ENCODE measurements around the gene IRGC.

IRGC gene

DNA sequence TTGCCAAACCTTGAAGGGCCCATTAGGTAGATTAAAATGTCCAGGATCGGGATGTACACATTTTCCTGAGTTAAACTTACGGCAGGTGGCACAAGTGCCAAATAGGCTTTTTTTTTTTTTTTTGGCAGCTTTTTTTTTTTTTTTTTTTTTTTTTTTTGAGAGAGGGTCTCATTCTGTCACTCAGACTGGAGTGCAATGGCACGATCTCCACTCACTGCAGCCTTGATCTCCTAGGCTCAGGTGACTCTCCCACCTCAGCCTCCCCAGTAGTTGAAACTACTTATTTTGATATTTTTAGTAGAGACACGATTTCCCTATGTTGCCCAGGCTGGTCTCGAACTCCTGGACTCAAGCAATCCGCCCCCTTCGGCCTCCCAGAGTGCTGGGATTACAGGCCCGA, 9.0 kb downstream of the IRGC start:
- DNase-seq (ENCODE audit: low spot score): no peak

DNA sequence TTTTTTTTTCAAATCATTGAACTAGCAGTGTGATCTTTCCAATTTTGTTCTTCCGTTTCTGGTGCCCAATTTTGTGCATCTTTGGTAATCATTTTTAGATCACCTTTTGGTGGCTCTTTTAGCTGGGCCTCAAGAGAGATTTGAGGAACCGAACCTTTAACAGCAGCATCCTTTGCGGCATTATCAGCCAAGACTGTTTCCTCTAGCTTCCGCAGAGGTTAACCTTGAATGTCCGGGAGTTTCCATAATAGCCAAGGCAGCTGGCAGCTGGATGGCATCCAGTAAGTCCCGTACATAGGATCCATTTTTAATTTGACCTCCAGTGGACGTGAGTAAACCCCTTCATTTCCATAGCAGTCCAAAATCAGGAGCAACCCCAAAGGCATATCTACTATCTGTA, 9.6 kb downstream of the IRGC start:
- no peak for DNase-seq (ENCODE audit: low spot score)

DNA sequence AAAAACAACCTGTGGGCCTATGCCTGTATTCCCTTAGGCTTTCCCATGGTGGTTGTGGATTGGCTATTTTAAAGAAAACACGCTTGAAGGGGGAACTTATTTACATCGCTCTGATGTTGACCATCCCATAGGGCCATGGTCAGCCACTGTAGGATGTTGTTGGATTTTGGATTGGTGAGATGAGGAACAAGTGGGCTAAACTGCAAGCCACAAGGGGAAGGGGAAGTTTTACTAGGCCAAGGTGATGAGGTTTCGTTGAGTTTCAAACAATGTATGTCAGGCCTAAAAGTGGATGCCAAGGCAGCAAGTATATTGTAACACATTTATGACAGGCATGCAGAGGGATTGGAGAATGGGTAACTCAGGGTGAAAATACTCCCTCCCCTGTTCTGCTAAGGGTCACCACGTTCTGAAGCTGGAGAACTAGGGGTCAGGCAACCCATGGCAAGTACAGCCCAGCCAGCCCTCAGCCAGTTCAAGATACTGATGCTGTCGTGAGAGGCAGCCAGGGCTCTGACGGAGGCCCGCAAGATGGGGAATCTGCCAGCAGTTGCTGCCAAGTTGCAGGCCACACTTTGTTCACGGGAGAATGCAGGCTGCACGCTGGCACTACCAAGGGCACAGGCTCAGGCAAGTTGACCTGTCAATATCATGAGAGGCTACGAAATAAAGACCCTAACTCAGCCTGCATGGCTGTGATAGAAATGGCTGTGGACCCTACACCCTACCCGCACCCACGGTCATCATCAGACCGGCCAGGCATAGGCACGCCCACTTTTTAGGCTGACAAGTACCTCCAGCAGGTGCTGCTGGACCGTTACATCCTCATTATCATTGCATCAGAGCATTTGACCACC, 11.1 kb downstream of the IRGC start:
- no peak for DNase-seq (ENCODE audit: low spot score)

DNA sequence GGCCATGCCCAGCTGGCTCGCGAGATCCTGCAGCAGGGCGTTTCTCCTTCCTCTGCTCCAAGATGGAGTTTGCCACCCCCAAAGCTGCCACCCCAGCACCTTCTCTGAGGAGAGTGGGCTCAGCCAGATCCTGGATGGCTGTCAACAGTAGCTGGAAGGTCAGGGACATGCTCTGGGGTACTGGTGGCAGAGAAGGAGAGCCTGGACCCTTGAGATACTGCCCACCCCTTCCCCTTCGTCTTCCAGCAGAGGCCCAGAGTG, 11.6 kb downstream of the IRGC start:
- no peak for DNase-seq (ENCODE audit: low spot score)

DNA sequence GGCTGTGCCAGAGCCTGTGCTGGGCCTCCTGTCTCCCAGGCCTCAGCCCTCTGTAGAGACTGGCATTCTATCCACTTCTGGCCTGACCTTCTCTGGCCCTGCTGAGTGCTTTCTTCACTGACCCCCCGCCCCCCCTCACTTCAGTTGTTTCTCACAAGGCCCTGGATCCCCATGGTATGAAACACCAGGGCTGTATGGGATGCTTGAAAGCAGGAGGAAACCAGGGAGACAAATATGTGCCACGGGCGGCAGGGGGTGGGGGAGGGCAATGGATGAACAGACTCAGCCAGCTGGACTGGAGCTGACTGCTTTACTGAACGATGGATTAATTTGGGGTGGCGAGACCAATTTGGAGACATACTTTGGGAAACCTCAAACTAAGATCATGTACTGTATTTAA, 14.0 kb downstream of the IRGC start:
- DNase-seq (ENCODE audit: low spot score): no peak

DNA sequence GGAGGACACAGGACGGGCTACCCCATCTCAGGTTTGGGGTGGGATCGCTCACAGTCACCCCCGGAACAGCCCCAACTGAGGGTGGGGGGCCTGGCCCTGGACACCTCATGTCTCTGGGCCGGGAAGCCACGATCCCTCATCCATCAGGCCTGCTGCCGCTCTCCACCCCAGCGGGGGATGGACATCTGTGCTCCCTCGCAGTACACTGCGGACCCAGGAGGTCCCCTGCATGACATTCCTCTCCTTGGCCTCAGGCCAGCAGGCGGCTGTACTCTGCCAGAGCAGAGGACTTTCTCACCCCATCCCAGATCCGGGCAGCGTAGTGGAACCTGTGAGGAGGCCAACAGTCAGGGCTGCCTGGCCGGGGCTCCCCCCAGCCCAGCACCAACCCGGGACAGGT, 15.5 kb downstream of the IRGC start:
- no peak for DNase-seq (ENCODE audit: low spot score)

DNA sequence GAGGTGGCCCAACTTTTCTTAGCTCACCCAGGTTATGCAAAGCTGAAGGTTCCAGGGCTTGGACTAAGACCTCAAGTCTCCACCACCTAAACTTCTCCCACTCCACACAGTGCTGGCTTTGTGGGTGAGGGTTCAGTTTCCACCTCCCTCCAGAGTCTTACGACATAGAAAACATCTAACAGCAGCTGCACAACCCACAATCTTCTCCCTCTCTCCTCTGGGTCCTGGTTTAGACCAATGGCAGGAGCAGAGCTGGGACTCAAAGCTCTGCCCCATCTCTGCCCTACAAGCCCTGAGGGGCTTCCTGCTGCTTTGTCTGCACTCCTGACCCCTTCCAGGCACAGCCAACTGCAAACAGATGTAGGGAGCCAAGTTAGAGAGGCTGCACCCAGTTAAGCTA, 16.0 kb downstream of the IRGC start:
- no peak for DNase-seq (ENCODE audit: low spot score)

DNA sequence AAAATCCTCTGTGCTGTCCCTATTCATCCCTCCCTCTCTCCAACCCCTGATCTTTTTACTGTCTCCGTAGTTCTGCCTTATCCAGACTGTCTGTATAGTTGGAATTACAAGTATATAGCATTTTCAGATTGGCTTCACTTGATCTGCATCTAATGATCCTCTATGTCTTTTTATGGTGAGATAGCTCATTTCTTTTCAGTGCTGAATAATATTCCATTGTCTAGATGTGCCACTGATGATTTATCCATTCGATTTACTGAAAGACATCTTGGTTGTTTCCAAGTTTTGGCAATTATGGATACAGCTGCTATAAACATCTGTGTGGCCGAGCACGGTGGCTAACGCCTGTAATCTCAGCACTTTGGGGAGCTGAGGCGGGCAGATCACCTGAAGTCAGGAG, 19.1 kb downstream of the IRGC start:
- no peak for DNase-seq (ENCODE audit: low spot score)

DNA sequence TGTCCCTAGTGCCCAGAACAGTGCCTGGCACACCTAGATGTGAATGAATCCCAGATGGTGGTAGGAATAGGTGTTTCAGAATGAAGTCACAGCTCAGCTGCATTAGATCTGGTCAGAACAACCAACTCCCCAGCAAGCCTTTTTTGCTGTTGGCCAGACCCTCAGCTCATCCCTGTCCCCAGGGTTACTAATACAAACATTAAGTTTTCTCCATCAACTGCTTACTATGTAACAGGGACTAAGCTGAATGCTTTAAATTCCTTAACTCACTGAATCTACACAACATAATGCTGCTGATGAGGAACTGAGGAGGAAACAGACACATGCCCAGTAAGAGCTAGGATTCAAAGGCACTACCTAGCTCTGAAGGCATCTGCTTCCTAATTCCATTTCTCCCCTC, 20.1 kb downstream of the IRGC start:
- DNase-seq (ENCODE audit: low spot score): no peak

DNA sequence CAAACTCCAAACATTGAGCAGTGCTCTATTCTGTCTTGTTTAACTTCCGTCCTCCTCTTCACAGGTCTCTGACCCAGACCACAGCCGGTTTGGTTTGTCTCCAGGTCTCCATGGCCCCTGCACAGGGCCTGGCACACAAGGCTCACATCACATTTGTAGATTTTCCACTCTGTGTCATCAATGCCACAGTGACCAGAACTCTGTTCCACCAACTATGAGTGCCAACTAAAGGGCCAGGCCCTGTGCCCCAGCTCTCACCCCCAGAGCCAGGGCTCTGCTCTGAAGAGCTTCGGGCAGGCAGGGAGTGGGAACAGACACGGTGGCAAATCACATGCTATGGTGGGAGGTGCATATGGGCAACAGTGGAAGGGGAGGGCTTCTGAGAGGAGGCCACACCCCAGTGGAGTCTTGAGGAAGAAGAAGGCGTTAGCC, 22.9 kb downstream of the IRGC start:
- DNase-seq (ENCODE audit: low spot score): no peak

DNA sequence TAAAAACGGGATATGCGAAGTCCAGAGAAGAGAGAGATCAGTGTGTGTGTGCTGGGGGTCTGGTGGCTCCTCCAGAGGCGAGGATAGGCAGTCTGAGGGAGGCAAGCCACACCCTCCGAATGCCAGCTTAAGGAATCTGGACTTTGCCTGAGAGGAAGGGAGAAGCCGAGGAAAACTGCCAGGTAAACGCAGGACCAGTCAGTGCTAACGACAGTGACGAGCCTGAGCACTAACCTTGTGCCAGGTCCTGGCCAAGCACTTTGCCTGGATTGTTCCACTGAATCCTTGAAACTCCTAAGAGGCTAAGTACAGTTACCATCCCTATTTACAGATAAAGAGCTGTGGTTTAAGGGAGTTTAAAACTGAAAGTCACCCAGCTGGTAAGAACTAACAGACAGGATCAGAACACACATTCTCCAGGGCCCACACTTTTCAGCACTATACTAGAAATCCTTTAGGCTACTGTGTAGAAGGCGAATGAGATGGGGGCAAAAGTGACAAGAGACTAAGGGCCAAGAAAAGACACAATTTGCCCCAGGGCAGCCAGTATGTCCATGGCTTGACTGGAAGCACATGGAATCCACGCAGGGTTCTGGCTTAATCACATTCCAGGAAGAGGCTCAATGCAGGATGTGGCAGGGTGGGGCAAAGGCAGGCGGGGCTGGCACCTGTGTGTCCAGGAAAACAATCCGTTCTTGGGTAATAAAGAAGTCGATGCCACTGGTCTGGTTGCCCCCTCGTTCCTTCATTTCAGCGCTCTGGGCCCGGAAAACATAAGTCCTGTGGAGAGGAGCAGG, 23.8 kb downstream of the IRGC start:
- no peak for DNase-seq (ENCODE audit: low spot score)

DNA sequence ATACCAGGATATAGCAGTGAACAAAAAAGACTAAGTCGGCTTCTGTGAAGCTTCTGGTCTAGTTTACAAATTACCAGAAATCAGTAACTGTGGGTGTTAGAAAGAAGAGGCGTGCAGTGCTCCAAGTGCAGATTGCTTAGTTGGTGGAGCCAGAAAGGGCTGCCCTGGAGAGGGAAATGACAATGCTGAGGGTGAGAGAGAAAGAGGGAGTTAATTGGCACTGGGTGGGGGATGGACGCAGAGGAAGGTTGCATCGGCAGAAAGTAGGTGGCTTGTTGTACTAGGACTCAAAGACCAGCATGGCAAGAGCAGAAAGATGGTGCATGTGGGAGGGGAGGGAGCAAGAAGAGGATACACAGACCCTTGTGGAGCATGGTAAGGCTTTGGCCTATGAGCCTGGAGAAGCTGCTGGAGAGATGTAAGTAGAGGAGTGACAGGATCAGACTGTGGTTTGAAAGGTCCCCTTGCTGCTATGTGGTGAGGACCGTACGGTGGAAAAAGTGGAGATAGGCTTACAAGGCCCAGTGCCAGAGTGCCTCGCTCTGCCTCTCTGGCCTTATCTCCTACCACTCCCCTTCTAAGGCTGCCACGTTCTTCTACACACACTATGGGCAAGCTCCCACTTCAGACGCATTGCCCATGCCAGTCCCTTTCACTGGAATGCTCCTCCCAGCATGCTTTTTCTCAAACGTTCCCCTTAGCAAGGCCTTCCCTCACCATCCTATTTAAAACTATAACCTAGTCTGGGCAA, 25.4 kb downstream of the IRGC start:
- DNase-seq (ENCODE audit: low spot score): no peak

DNA sequence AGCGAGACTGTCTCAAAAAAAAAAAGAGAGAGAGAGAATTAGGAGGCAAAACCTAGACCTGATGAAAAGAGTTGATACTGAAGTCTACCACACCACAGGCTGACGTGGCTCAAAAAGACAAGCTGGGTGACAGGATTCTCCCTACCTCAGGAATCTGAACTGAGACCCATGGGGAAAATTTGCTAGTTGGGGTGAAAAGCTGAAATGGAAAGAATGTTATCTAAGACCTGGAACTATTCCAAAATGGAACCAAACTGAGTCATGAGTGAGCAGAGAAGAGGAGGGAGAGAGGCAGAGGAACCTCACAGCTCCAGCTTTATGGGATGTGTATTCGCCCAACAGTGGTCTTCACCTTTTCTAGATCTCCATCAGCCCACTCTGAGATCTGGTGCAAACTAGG, 27.2 kb downstream of the IRGC start:
- no peak for DNase-seq (ENCODE audit: low spot score)

DNA sequence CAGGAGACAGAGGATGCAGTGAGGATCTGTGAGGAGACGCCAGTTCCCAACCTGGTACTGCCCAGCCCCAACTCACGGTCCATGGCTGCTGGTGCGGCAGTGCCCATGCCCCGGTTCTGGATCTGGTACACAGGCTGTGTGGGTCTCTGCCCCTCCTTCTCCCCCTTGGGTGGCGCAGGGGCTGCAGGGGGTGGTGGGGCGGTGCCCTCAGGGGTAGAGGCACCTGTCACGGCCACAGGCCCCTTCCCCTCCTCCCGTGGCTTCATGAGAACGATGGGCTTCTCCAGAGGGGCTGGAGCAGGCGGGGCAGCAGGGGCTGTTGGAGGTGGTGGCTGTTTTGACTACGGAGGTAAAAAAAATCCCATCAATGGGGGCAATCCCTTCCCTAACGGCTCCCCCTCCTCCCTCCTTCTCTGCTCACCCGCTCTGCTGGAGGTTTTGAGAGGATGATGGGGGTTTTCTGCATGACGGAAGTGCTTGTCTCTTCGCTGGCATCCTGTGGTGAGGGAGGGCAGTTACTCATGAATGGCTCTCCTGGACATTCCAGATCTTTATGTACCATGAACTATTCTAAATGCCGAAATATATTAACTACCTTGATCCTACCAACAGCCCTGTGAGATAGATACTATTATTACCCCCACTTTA, 31.8 kb downstream of the IRGC start:
- no peak for DNase-seq (ENCODE audit: low spot score)

DNA sequence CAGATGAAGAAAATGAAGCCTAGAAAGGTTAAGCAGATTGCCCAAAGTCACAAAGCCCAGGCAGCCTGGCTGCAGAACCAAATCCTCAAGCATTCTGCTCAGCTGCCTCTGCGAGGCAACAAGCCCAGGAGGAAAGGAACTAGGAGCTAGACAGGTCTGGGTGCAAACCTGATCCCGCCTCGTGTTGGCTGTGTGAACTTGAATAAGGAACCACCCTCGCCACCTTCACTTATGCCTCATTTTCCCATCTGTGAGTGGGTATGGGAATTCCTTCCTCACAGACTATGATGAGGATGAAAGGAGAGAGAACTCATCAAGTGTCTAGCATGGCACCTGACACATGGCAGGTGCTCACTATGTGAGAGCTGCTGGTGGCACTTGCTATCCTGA, 32.3 kb downstream of the IRGC start:
- DNase-seq (ENCODE audit: low spot score): no peak

DNA sequence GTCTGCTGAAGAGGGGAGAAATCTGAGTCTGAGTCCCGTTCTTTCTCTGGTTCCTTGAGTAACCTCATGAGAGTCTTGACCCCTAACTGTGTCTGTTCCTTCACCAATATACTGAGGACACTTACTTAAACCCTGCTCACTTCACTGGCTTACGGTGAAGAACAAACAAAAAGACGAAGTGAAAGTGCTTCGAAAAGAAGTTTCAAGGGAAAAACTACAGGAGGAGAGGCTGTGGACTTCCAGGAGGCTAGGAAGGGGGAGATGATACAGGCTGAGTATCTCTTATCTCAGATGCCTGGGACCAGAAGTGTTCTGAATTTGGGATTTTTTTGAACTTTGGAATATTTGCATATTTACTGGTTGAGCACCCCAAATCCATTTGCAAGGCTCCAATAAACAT, 32.8 kb downstream of the IRGC start:
- DNase-seq (ENCODE audit: low spot score): no peak

DNA sequence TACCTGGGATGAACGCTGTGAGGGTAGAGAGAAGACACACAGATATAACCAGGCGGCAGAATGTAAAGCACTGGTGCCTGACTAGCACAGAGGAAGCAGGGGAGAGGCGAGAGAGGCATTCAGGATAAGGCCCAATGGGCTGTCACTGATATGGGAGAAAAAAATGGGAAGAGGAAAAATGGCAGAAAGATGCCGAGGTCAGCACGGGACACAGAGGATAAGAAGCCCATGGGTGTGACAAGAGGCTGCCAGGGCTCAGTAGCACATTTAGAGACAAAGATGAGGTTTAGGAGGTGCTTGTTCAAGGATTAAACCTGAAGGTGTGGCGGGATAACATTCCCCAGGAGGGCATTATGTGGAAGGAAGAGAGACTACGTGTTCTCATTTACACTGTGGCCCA, 33.3 kb downstream of the IRGC start:
- DNase-seq (ENCODE audit: low spot score): no peak

DNA sequence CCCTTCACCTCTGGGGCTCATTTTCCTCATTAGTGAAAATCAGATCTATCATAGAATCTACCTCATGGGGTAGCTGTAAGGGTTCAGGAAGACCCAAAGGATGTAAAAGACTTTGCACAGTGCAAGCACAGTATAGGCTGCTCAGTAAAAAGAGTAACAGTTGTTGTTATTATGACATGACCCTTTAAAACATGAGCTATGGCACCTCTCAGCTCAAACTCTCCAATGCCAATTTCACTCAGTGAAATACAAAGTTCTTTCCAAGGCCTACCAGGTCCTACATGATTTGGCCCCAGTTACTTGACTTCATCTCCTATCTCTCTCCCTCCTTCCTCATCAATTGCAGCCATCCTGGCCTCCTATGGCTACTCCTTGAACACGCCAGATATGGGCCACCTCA, 34.0 kb downstream of the IRGC start:
- DNase-seq (ENCODE audit: low spot score): no peak

DNA sequence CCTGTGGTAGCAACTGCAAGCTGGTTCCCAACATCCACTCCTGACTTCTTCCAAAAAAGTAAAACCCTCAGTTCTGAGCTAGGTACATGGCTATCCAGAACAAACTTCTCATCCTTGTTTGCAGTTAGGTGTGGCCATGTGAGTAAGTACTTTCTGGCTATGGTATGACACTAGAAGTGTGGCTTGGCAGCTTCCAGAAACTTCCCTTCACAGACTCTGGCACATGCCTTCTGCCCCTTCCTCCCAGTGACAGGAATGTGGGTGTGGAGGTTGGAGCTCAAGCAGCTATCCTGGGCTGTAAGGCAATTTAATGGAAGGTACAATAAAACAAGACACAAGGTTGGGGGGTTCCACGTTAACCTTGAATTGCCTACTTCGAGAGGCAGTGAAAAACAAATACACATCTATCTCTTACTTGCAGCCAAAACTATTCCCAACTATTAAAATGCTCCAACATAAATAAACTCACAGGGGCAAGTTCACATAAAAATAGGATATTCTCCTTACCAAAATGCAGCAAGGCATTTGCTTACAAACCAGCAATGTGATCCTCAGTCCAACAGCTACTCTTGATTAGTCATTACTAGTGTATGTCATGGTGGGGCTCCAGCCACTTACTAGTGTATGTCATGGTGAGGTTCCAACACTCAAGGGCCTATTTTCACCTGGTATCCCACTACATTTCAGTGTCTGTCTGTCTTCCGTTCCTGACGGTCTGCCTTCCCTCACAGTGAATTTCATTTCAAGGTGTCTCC, 35.8 kb downstream of the IRGC start:
- DNase-seq (ENCODE audit: low spot score): no peak

DNA sequence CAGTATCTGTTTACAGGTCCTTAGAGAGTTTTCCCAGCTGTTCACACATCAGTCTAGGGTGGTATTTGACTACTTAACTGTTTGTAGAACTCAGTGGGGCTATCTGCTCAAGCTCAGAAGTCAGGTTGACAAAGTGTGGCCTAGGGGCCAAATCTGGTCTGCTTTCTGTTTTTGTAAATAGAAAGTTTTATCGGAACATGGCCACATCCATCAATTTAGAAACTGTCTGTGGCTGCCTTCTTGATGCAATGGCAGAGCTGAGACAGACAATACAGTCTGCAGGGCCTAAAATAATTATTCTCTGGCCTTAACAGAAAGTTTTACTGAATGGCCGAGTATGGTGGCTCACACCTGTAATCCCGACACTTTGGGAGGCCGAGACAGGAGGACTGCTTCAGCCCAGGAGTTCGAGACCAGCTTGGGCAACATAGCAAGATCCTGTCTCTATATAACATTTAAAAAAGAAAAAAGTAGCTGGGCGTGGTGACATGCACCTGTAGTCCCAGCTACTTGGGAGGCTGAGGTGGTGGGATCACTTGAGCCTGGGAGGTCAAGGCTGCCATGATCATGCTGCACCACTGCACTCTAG, 36.5 kb downstream of the IRGC start:
- DNase-seq (ENCODE audit: low spot score): no peak

DNA sequence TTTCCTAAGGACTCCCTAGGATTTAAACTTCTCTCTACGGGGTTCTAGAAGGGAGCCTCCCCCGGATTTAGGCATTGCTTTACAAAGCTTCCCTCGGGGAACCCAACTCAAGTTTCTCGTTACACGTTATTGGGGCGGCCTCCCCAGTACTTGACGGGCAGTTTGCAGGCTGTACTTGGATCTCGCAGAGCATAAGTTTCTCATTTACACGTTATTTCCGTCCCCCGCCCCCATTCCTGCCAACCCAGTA, 38.3 kb downstream of the IRGC start:
- DNase-seq (ENCODE audit: low spot score): no peak
